IPS-15b (cell line): Measurements from ENCODE around the gene DIP2C.

Source experiments
- H3K27me3 ChIP-seq: one replicate; pipeline ENCODE4 v1.6.1; 2013; ENCODE audit warnings: low read length; ENCODE audit not compliant: control insufficient read depth, insufficient read depth
- H3K36me3 ChIP-seq: one replicate; pipeline ENCODE4 v1.6.1; 2013; ENCODE audit warnings: low read length; ENCODE audit not compliant: control insufficient read depth, insufficient read depth
- H3K4me1 ChIP-seq: one replicate; pipeline ENCODE4 v1.6.1; 2013; ENCODE audit warnings: mild to moderate bottlenecking, low read length; ENCODE audit not compliant: control insufficient read depth, insufficient read depth
- H3K4me3 ChIP-seq: one replicate; pipeline ENCODE4 v1.5.1; 2013; ENCODE audit warnings: low read depth, low read length
- H3K9ac ChIP-seq: one replicate; pipeline ENCODE4 v1.6.1; 2013; ENCODE audit warnings: low read depth, mild to moderate bottlenecking, low read length
- H3K9me3 ChIP-seq: one replicate; pipeline ENCODE4 v1.6.1; 2013; ENCODE audit warnings: mild to moderate bottlenecking, low read length; ENCODE audit not compliant: control insufficient read depth, insufficient read depth

DIP2C gene

DNA sequence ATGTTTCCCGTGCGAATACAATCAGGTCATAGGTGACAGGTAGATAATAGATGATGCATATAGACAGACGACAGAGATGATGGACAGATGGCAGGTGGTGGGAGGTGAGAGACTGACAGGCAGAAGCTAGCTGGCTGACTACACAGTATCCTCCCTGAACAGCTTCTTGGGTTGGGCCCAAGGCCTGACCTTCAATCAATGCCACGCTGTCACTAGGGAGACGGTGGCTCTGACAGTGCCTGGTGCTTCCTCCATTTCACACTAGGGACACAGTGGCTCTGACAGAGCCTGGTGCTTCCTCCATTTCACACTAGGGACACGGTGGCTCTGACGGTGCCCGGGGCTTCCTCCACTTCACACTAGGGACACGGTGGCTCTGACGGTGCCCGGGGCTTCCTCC is 200.1 kb downstream of the DIP2C start:
- H3K9me3 ChIP-seq, result no peaks in the 10 kb centered on the region
- no peak overlapping the region for H3K4me3 ChIP-seq
- no peaks in the 10 kb centered on the region for H3K36me3 ChIP-seq
- H3K27me3 ChIP-seq, result no peaks in the 10 kb centered on the region
- H3K9ac ChIP-seq, result no peak overlapping the region
- peaks cover 6% of the 10 kb centered on the region for H3K4me1 ChIP-seq

DNA sequence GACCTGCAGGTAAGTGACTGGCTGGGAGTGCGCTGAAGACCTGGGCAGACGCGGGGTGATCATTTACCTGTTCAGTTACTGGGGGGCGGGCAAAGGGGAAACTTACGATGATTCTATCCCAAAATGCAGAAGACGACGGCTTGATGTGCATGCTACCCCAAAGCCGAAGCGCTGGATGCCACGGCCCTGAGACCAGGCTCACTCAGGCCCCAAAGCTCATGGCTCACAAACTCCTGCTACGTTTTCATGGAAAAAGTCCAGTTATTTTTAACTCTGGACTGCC is 200.6 kb downstream of the DIP2C start:
- Histone ChIP-seq H3K9me3 (no peaks in the 10 kb centered on the region), H3K36me3 (no peaks in the 10 kb centered on the region), H3K9ac (no peak overlapping the region), H3K4me3 (no peak overlapping the region), H3K27me3 (no peaks in the 10 kb centered on the region), H3K4me1 (peaks cover 7% of the 10 kb centered on the region)

DNA sequence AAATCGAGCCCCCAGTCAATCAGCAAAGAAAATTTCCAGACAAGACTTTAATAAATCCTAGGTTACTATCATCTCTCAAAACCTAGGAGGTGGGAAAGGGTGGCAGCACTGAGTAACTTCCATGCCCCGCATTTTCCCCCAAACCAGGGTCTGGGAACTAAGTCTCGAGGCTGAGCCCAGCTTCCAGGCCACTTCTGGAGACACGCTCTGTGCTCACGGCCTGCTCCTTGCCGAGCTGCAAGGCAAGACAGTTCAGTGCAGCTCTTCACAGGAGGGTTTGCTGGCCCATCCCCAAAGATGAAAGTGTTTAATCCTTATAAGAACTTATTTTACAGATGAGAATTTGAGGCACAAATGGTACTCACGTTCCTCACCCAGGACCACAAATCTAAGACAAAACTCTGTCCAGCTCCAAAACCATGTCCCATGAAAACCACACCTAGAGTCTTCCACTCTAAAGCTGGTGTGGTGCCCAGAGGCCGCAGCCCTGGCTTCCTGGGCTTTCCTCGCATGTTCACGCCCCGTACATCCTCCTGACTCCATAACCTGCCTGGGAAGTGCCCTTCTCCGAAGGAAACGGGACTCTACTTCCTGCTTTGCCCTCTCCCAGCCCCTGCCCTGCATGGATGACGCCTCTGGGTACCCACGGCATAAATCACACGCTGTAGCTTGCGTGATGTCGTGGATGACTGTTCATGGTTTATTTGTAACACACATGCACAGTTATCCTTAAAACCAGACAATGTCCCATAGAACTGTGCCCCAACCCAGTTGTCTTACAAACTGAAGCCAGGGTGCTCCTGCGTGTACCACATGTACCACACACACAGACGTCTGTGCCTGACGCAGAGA is 201.2 kb downstream of the DIP2C start:
- Histone ChIP-seq H3K9ac (no peak overlapping the region), H3K4me1 (peaks cover 7% of the 10 kb centered on the region), H3K4me3 (no peak overlapping the region), H3K9me3 (no peaks in the 10 kb centered on the region), H3K27me3 (no peaks in the 10 kb centered on the region), H3K36me3 (no peaks in the 10 kb centered on the region)

DNA sequence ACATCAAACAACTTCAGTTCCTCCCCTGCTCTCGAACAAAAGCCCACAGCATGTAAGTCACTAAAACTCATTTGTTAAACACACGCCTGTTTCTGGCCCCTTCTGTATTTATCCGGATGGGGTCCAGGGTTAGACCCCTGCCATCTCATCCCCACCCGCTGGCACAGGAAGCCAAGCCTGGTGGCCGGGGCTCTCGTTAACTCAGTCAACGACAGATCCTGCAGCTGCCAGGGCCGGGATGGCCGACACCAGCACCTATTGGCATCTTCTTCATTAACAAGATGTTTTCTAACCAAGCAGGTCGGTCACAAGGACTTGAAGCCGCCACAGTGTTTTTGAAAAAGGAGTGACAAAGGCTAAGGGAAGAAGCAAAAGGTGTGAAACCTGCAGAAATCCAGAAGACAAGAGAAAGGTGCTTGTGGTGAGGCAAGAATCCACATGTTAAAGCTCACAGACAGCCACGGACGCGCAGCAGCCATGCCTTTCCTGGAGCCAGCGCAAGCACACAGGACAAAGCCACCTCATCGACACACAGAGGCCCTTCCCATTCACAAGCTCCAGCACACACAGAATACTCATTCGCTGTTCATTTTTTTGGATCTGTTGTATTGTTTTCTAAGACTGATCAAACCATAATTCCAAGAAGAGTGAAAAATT is 202.7 kb downstream of the DIP2C start:
- Histone ChIP-seq H3K36me3 (peaks cover 2% of the 10 kb centered on the region), H3K4me3 (no peak overlapping the region), H3K4me1 (peaks cover 7% of the 10 kb centered on the region), H3K9ac (no peak overlapping the region), H3K27me3 (no peaks in the 10 kb centered on the region), H3K9me3 (no peaks in the 10 kb centered on the region)

DNA sequence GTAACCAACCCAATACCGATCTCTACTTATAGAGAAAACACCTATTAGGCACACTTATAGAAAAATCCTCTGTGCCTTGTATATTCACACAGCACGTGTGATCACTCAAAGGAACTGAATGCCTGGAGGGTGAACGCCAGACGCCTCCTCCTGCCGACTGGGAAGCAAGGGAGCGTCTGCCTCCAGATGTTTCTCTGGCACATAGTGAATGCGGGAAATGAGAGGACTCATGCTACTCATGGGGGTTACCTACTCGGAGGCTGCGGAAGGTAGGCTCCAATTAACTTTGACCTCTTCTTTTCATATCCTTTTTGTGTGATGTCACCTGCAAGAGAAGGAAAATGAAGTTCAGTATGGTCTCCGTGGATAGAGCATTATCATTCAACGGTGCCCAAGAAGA is 203.3 kb downstream of the DIP2C start:
- H3K4me1 ChIP-seq, result peaks cover 2% of the 10 kb centered on the region
- no peaks in the 10 kb centered on the region for H3K27me3 ChIP-seq
- no peak overlapping the region for H3K4me3 ChIP-seq
- peaks cover 2% of the 10 kb centered on the region for H3K36me3 ChIP-seq
- H3K9me3 ChIP-seq, result no peaks in the 10 kb centered on the region
- no peak overlapping the region for H3K9ac ChIP-seq

DNA sequence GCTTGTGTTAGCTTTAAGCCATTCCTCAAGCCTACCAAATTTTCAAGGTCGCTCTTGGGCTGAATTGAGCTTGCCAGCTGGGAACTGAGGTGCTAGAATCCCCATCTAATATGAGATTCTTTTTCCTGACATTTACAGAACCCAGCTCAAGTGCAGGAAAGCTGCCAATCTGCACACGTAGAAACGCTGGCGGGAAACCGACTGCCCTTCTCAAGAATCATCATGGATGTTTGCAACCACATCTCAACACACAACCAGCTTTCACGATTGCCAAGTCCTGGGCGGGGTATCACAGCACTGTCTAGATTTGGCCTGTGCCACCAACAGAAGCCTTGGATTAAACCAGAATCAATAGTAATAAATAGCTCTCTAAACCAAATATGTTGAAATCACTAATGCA is 203.7 kb downstream of the DIP2C start:
- Histone ChIP-seq H3K27me3 (no peaks in the 10 kb centered on the region), H3K9me3 (no peaks in the 10 kb centered on the region), H3K9ac (no peak overlapping the region), H3K4me3 (no peak overlapping the region), H3K36me3 (peaks cover 2% of the 10 kb centered on the region), H3K4me1 (peaks cover 2% of the 10 kb centered on the region)

DNA sequence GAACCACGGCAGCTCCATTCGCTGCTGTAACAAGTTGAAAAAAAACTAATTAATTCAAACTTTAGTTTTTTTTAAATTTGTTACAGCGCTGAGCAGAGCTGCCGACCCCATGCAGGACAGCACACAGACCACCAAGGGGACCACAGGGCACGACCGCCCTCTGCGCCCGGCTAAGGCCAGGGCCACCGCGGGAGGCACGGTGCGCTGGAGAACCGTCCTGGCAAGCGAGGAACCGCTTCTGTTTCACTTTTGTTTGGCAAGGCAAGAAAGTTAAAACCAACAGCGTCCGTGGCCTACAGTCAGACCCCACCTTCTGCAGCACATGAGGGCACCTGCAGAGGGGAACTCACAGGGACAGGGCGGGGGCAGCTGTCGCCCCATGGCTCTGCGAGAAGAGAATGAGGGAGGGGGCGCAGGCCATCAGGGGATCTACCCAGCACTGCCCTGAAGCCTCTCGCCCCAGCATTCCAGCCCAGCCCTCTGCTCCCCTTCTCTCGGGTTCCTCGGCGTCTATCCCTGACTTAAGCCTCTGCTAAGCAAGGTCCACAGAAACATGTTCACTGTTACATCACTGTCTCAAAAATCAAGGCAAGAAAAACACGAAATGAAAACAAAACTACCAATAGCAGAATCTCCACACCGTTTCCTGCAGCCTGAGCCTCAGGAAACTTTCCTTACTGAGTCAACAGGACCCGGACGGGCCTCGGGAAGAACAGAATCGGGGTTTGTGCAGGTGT is 204.4 kb downstream of the DIP2C start:
- Histone ChIP-seq H3K9me3 (no peaks in the 10 kb centered on the region), H3K4me1 (peaks cover 2% of the 10 kb centered on the region), H3K9ac (no peak overlapping the region), H3K4me3 (no peak overlapping the region), H3K36me3 (peaks cover 2% of the 10 kb centered on the region), H3K27me3 (no peaks in the 10 kb centered on the region)

DNA sequence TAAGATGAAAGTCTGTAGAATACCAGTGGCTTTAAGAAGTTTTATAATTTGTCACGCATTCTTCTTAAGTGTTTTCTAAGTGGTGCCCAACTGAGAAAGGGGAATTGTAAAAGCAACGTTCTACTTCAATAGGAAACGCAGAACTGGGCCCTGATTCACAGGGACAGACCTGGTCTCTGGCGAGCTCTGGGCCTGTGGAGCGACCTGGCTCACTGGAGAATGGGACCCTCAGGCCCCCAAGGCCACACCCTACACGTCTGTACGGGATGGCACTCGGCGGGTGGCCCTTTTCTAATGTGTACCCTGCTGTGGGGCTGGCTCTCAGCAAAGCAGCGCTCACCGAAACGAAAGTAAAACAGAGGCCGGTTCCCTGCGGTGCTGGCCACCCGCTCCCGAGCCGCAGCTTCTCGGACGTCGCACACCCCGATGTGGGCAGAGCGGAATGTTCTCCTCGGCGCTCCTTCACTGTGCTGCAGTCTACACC is 205.0 kb downstream of the DIP2C start:
- H3K27me3 ChIP-seq, result no peaks in the 10 kb centered on the region
- no peaks in the 10 kb centered on the region for H3K9me3 ChIP-seq
- no peak overlapping the region for H3K4me3 ChIP-seq
- H3K36me3 ChIP-seq, result peaks cover 2% of the 10 kb centered on the region
- H3K9ac ChIP-seq, result no peak overlapping the region
- H3K4me1 ChIP-seq, result peaks cover 2% of the 10 kb centered on the region

DNA sequence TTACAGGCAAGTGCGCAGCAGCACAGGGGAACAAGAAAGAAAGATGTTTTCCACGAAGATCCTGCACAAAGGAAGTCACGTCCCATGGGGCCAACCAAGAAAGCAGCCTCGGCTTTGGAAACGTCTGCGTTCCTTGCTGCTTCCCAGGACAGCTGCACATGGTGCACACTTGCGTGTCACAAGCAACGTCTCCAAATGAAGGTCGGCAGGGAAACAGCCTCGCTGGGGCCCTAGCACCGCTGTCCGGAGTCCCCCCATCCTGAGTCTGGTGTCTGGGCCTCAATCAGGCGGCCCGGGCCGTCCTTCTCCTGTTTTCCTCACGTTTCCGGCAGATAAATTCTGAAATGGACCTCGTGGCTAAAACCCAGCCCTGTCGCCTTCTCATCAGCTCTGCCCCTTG is 206.2 kb downstream of the DIP2C start:
- Histone ChIP-seq H3K27me3 (no peaks in the 10 kb centered on the region), H3K9ac (no peak overlapping the region), H3K4me1 (peaks cover 2% of the 10 kb centered on the region), H3K9me3 (no peaks in the 10 kb centered on the region), H3K36me3 (peaks cover 2% of the 10 kb centered on the region), H3K4me3 (no peak overlapping the region)

DNA sequence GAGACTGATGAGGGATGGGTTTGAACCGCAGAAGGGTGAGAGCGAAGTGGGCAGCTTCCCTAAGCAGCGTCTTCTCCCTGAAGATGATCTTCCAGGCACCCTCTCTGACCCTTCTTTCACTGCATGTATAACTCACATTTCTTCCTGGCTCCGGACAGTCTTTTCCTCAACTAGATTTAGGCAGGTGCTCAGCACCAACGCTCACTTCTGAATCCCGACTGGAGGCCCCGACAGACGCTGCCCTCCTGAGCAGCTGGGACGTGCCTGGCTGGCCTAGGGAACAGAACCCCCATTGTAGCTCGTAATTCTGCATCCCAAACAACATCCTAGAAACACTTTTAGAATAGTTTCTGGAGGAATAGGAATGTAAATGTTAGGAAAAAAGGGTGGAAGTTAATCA is 206.6 kb downstream of the DIP2C start:
- Histone ChIP-seq H3K9ac (no peak overlapping the region), H3K9me3 (no peaks in the 10 kb centered on the region), H3K4me3 (no peak overlapping the region), H3K27me3 (no peaks in the 10 kb centered on the region), H3K36me3 (peaks cover 2% of the 10 kb centered on the region), H3K4me1 (peaks cover 2% of the 10 kb centered on the region)

DNA sequence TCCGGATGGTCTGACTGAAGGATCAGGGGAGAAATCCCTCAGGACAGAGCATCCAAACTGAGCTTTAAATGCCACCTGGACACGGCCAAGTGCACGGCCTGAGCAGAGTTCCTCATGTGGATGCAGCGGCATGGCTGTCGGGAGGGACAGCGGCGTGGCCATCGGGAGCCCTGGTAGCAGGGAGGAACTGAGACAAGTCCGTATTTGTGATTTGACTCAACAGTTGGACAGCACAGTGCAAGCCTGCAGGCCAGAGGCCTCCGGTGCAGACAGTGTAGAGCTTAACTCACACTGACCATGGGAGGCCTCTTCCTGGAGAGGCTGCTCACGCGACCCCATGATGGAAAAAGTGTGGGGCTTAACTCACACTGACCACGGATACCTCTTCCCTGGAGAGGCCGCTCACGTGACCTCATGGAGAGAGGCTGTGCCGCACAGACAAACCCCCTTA is 207.4 kb downstream of the DIP2C start:
- H3K4me1 ChIP-seq, result peaks cover 2% of the 10 kb centered on the region
- no peaks in the 10 kb centered on the region for H3K27me3 ChIP-seq
- no peaks in the 10 kb centered on the region for H3K9me3 ChIP-seq

More for the DNA sequence above, 207.4 kb downstream of the DIP2C start:
- Histone ChIP-seq H3K4me3 (no peak overlapping the region), H3K9ac (no peak overlapping the region), H3K36me3 (peaks cover 2% of the 10 kb centered on the region)
